GM21717 (cell line): ENCODE data around the gene RTP5.
"Not testable (repeated sequence)": the region's sequence is repeated elsewhere in the genome, so short reads cannot be mapped to it uniquely, and the experiment has no call there.

ENCODE experiments used
- ATAC-seq: cut with Tn5 transposase; IDR thresholded peaks from one replicate; pipeline ENCODE4 v1.9.1; 2021; ENCODE audit warnings: mild to moderate bottlenecking, moderate library complexity; ENCODE audit not compliant: unreplicated experiment

The RTP5 gene

DNA sequence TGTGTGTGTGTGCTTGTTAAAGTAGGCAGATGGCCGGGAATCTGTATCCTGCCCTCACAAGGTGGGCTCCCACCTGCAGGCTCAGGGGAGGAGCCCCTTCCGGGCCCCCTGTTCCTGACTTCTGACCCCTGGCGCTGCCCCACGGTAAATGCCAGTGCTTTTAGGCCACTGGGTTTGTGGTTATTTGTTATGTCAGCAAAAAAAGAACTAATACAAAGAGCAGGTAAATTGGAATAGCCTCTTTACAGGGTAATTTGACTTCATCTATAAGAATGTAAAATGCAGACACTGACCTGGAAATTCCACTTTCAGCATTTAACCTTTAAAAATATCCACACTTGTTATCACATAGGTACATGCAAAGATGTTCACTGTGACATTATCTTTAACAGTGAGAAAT, 44.2 kb downstream of the RTP5 start:
- ATAC-seq, result no peak

DNA sequence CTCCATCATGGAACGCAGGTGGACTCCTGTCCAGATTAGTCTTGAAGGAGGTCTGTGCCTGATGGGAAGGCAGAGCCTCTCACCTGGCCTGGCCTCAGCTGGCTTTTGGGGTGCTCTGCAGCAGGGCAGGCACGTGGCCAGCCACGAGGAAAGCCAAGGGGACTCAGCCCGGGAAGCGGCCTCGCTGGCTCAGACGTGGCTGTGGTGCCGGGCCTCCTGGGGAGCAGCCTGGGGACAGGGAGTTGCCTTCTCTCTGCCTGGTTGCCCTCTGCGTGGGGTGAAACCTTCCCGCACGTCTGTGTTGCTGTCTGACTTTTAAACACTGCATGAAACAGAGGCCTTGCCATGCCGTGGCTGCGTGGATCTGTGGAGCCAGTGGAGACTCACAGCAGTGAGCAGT, 45.0 kb downstream of the RTP5 start:
- ATAC-seq, result no peak

DNA sequence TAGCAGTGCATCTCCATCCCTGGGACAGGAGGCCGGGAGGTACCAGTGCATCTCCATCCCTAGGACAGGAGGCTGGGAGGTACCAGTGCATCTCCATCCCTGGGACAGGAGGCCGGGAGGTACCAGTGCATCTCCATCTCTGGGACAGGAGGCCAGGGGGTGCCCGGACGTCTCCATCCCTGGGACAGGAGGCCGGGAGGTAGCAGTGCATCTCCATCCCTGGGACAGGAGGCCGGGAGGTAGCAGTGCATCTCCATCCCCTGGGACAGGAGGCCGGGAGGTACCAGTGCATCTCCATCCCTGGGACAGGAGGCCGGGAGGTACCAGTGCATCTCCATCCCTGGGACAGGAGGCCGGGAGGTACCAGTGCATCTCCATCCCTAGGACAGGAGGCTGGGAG, 52.1 kb downstream of the RTP5 start:
- ATAC-seq, result not testable (repeated sequence)

DNA sequence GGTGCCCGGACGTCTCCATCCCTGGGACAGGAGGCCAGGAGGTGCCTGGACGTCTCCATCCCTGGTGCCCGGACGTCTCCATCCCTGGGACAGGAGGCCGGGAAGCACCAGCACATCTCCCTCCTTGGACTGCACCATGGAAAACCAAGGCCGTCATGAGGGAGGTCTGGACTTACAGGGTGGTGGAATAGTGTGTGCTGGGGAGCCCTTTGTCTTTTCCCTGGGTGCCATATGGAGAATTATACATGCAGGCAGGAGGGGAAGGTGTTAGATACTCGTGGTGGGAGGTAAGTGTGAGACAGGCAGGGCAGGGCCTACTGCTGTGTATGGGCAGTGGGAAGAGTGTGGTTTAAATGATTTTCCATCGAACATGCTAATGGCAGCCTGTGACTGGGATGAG, 52.9 kb downstream of the RTP5 start:
- ATAC-seq, result no peak

DNA sequence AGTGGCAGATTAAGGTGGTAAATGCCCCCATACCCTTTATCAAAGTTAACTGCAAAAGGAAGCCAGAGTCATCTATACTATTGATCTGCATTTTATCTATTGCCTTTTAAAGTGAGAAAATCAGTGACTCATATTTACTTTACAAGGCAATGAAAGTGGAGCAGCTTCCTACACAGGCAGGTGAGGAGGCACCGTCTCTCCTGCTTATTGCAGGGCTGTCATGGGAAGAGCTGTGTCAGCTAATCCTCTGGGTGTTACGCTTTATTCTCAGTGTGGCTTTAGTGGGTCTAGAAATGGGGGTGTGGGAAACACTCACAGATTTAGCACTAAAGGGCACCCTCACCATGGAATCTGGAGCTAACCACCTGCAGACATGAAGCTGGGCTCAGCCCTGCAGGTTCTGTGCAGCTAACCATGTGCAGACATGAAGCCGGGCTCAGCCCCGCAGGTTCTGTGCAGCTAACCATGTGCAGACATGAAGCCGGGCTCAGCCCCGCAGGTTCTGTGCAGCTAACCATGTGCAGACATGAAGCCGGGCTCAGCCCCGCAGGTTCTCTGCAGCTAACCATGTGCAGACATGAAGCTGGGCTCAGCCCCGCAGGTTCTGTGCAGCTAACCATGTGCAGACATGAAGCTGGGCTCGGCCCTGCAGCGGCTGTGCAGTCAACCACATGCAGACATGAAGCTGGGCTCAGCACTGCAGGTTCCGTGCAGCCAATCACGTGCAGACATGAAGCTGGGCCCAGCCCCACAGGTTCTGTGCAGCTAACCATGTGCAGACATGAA, 53.5 kb downstream of the RTP5 start:
- not testable (repeated sequence) for ATAC-seq
